Activated CD8-positive, alpha-beta memory T cell treated with anti-CD3 and anti-CD28 coated beads for 24 hours (primary cell): ENCODE results near the gene KHNYN.
"Not testable (repeated sequence)": the region's sequence is repeated elsewhere in the genome, so short reads cannot be mapped to it uniquely, and the experiment has no call there.

Experiments used
- DNase-seq: peaks from one replicate; pipeline ENCODE4 v3.0.0-alpha.2; 2020

The KHNYN gene

GRCh38 chr14:24439257-24439656 is 9.5 kb downstream of the KHNYN start:
- DNase-seq: no peak

DNA sequence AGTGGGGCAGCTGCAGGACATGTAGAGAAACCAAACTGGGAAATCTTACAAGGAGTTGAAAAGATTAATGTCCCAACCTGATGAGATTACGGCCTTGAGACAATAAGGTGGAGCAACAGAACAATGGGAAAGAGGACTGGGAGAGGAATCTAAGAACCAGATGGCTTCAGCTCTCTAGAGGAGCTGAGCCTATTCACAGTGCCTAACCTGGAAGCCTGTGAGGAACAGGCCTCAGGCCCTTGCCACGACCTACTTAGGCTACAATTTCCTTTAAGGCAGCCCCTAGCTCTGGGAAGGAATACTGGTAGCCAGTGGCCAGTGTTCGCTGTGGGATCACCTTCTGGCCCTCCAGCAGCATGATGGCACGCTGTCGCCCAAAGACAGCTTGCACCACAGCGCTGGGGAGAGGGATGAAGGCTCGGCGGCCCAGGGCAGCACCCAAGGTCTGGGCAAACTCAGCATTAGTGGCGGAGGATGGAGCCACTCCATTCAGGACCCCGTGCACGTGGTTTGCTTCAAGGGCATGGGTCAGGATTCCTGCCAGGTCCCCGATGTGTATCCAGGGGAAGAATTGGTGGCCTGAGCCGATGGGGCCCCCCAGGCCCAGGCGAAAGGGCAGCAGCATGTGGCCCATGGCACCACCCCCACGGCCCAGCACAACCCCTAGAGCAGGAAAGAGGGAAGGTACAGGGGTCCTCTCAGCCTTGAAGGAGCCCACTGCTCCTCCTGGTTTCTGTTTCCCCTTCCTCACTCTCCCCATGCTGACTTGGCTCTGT is 10.3 kb downstream of the KHNYN start:
- no peak for DNase-seq

- DNase-seq: no peak
These were observed 11.0 kb downstream of the KHNYN start for GRCh38 chr14:24440606-24441399.

DNA sequence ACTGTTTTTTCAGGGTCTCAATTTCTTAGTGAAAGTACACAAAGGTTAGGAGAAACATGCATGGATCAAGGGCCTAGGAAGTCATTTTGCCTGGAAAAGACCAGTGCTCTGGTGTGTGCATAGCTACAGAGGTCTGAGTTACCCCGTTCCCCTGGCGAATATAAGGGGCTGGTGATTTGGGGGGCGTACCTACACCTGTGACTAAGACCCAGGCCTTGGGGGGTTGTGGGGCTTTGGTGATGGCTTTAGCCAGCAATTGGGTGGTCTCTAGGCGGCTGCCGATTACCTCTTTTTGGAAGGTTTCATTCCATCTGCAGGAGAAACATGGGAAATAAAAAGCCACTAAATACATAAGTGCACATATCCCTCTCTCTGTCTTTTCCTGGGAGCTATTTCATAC is 11.7 kb downstream of the KHNYN start:
- DNase-seq: no peak

DNA sequence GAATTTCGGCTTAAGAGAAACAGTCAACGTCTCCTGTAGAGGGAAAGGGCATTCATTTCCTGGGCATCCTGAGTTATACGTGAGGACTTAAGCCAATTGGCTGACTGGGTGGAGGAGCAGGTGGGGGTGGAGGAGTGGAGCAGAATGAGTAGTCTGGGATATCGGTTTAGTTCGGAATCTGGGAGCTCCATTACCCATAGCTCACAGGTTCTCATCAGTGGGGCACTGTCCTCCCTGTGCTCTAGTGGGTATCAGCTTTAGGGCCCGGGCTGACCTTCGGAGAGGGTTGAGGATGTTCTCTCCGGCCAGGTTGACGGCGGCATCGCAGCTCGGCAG is 12.1 kb downstream of the KHNYN start:
- no peak for DNase-seq

DNA sequence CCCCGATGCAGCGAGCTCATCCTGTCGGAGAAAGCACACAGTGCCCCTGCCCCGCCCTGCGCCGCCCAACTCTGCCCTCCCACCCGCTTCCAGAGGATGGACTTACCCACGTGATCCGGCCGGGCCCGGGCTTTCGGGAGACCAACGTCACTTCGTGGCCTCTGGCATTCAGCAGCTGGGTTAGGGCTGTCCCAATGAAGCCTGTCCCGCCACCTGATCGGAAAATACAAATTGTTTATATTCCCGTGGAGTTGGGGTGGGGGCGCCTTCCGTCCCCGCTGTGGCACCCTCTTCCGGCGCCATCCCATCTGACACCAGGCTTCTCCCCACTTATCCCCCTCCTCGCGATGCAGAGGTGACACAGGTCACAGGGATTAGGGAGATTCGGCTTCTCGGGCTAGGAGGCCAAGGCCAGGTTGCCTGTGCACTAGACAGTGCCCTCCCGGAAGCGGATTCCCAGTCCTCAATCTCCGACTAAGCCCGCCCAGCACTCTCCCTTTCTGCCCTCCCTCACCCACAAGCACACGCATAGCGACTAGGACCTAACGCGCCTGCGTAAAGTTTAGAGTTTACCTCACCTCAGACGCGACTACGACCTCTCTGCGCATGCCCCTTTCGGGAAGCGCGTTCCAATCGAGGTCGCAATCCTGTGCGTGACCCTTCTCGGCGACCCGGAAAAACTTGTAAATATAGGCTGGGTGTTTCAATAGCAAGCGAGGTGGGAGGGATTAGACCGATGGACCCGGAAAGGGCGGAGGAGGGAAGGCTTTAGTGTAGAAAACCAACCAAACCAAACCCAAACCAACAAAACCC is 12.7 kb downstream of the KHNYN start, which contains the start of gene SDR39U1:
Gene SDR39U1 (minus strand): TSS at position 537 of the 813 bp plus-strand sequence. CDS start 7 bp downstream, at position 530.
- DNase-seq: peak; percentile 94

- DNase-seq: no peak
These were observed 13.4 kb downstream of the KHNYN start for GRCh38 chr14:24443053-24443665.

DNA sequence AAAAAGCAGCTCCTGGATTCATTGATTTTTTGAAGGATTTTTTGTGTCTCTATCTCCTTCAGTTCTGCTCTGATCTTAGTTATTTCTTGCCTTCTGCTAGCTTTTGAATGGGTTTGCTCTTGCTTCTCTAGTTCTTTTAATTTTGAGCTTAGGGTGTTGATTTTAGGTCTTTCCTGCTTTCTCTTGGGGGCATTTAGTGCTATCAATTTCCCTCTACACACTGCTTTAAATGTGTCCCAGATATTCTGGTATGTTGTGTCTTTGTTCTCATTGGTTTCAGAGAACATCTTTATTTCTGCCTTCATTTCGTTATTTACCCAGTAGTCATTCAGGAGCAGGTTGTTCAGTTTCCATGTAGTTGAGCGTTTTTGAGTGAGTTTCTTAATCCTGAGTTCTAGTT is 21.1 kb downstream of the KHNYN start:
- not testable (repeated sequence) for DNase-seq

DNA sequence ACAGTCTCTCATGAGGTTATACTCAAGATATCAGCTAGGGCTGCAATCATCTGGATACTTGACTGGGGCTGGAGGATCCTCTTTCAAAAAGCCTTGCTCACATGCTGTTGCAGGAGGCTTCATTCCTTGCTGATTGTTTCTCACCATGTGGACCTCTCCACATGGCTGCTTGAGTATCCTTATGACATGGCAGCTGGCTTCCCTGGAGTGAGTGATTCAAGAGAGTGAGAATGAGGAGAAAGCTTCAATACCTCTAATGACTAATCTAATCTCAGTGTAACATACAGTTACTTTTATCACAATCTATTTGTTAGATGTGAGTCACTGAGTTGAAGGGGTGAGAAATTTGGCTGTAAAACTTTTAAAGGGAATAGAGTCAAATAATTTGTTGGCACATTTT is 27.2 kb downstream of the KHNYN start:
- DNase-seq: no peak

GRCh38 chr14:24458736-24459135 is 29.0 kb downstream of the KHNYN start:
- DNase-seq: no peak

DNA sequence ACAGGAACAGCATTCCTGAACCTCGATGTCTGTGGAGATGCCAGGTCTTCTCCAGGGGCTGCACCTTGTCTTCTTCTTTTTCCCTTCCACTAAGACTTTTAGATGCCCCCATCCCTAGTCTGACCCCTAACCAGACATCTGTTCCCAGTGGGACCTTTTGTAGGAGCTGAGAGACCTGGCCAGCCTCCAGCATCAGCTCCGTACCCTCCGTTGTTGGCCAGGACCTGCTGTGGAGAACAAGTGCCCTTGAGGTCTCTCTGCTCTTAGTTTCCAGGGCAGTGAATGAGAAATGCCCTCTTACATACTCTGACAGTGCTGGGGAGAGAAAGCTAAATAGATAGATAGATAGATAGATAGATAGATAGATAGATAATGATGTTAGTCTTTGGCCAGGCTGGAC is 29.6 kb downstream of the KHNYN start:
- no peak for DNase-seq

GRCh38 chr14:24461336-24461735 is 31.6 kb downstream of the KHNYN start:
- no peak for DNase-seq

GRCh38 chr14:24463017-24463883 is 33.5 kb downstream of the KHNYN start:
- no peak for DNase-seq

GRCh38 chr14:24463884-24464785 is 34.4 kb downstream of the KHNYN start:
- DNase-seq: no peak

- no peak for DNase-seq
These were observed 35.6 kb downstream of the KHNYN start for GRCh38 chr14:24465368-24465767.

GRCh38 chr14:24465805-24466204 is 36.1 kb downstream of the KHNYN start:
- DNase-seq: no peak

GRCh38 chr14:24470450-24470849 is 40.7 kb downstream of the KHNYN start:
- not testable (repeated sequence) for DNase-seq

DNA sequence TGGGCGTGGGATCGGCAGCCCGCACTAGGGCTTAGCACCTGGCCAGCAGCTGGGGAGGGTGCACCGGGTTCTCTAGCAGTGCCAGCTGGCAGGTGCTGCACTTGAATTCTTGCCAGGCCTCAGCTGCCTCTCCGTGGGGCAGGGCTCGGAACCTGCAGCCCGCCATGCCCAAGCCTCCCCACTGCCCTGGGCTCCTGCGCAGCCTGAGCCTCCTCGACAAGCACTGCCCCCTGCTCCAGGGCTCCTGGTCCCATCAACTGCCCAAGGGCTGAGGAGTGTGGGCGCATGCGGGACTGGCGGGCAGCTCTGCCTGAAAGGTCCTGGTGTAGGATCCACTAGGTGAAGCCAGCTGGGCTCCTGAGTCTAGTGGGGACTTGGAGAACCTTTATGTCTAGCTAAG is 43.5 kb downstream of the KHNYN start:
- no peak for DNase-seq

- DNase-seq: no peak
These were observed 45.5 kb downstream of the KHNYN start for GRCh38 chr14:24475261-24475660.

- DNase-seq: not testable (repeated sequence)
These were observed 50.2 kb downstream of the KHNYN start for GRCh38 chr14:24479999-24480398.
